Activated CD8-positive, alpha-beta memory T cell treated with anti-CD3 and anti-CD28 coated beads, Interleukin-2, amount 50 U/mL, for 1 hour (primary cell): Measurements from ENCODE around the gene EID3.

Source experiments
- DNase-seq: peaks from one replicate; pipeline ENCODE4 v3.0.0-alpha.2; 2020; ENCODE audit errors: extremely low read depth

Gene EID3

DNA sequence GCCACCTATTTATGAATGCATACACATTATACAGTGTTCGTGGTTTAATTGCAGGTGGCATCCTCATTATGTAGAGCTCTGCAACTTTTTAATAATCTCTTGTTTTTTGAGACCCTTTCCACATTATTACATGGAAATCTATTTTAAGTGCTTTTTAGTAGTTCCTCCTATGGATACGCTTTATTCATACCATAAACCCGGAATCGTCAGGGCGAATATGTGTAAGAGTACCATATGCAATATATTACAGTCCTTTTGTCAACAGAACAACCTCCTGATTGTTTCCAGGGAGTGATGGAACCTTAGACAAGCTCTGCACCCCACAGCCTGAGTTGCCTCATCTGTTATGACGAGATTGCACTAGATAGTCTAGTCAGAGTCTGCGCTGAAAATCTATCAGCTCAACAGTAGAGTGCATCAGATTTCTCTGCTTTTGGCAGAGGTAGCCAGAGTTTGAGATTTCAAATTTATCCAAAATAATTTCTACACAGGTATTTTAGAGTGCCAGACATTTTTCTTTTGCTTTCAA is 33.6 kb downstream of the EID3 start:
- no peak for DNase-seq

GRCh38 chr12:104339663-104340062 is 36.1 kb downstream of the EID3 start:
- no peak for DNase-seq

DNA sequence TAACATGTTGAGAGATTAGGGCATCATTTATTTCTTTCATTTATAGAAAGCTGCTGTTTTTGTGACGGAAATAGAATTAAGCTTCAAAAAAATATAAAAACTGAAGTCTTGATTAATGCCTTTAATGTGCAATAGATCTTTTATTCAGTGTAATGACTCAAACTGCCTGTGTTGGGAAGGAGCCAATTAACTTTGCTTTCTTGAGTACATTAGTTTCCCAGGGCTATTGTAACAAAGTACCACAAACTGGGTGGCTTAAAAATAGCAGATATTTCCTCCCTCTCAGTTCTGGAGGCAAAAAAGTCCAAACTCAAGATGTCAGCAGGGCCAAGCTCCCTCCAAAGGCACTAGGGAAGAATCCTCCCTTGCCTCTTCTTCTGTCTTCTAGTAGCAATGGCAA is 36.6 kb downstream of the EID3 start:
- no peak for DNase-seq

DNA sequence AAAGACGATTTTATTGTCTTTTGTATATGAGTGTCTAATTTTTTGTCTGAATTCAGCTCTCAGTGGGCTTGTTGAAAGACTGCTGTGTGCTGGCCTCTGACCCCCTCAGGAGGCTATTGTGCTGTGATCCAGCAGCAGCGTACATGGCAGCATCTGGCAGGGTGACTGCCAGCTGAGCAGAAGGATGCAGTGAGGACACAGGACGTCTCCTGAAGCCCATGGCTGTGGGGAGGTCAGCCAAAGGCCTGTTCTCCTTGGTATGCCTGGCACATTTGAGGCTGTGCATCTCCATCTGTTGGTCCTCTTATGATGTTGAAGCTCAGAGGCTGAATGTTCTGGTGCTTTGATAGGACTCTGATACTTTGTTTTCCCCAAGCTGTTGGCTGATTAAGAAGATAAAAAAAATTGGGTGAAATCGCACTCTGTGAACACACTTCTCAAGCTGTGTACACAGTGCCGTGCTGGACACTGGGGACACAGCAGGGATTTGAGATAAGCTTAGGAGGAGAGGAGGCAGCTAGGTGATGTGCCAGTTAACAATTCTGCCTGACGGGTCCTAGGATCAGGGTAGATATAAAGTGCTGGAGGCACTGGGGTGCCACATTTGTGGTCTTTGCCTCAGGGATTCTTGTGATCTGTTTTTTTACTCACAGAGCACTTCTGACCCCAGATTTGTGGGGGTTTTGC is 37.5 kb downstream of the EID3 start:
- no peak for DNase-seq

GRCh38 chr12:104342147-104342546 is 38.6 kb downstream of the EID3 start:
- DNase-seq, result no peak

- no peak for DNase-seq
These were observed 39.2 kb downstream of the EID3 start for GRCh38 chr12:104342635-104343249.

- DNase-seq, result no peak
These were observed 41.1 kb downstream of the EID3 start for GRCh38 chr12:104344682-104345081.

GRCh38 chr12:104345234-104346066 is 41.9 kb downstream of the EID3 start:
- no peak for DNase-seq

DNA sequence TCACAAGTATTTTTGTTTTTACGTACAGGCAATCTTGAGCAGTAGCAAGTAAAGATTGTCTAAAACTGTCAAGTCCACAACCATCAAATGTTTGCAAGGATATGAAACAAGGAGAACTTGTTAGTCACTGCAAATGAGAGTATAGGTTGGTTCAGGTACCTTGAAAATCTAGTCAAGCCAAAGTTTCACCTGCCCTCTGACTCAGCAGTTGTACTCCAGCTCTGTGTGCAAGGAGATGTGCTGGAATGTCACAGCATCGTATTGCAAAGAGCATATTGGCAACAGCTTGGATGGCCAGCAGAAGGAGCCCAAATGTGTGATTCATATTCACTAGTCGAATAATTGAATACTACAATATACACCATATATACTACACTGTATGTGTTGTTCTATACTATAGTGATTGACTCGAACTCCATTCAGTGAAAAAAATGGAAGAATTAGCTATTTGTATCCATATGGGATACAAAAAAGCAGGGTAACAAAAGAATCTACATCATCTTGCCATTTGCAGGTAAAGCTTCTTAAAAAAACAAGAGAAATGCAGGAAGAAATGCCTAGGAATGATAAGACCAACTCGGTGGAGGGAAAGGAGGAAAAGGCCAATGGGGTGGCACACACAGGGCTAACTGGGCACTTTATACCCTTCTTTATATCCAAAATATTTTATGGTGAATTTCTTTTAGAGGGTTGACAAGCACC is 44.0 kb downstream of the EID3 start:
- DNase-seq, result no peak

- no peak for DNase-seq
These were observed 44.9 kb downstream of the EID3 start for GRCh38 chr12:104348283-104348993.

DNA sequence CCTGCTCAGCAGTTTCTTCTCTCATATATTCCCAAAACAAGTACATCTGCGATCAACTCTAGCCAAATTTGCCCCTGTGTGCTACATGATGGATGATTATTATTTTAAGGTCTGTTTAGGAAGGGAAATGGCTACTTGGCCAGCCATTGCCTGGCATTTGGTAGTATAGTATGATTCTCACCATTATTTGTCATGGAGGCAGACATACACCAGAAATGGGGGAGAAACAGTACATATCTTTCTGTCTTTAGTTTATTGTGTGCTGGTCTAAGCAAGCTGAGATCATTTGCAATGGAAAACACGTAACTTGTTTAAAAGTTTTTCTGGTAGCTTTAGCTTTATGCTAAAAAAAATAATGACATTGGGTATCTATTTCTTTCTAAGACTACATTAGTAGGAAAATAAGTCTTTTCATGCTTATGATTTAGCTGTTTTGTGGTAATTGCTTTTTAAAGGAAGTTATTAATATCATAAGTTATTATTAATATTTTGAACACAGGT is 45.5 kb downstream of the EID3 start:
- no peak for DNase-seq

GRCh38 chr12:104350211-104351056 is 46.9 kb downstream of the EID3 start:
- no peak for DNase-seq

DNA sequence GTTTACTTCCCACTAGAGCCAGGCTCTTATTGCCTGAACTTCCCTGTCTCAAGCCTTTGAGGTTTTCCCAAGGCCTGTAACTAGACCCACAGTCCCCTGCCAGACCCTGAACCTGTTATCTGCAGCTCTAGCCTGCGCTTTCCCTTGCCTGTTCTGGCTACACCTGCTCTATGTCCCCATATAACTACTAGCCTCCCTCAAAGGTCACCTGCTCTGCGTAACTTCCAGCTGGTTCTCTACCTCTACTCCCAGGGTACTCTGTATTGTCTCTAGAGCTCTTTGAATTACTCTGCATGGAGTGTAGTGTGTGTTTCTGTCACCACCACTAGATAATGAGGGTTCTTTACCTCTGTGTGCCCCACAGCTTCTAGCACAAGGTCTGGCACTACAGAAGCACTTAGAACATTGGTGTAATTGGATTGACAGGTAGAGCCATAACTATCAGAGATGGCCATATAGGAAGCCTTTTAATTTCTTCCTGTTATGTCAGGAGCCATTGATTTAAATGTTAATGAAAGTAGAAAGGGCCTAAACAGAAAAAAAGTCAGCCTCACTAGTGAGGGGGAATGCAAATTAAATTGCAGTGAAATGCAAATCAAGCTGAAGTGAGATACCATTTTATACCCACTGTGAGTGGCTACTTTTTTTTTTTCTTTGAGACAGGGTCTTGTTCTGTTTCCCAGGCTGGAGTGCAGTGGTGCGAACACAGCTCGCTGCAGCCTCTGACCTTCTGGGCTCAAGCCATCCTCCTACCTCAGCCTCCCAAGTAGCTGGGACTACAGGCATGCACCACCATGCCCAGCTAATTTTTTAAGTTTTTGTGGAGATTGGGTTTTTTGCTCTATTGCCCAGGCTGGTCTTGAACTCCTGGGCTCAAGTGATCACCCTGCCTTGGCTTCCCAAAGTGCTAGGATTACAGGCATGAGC is 47.8 kb downstream of the EID3 start:
- no peak for DNase-seq

GRCh38 chr12:104352106-104352713 is 48.7 kb downstream of the EID3 start:
- DNase-seq, result no peak

GRCh38 chr12:104353012-104353981 is 49.8 kb downstream of the EID3 start:
- no peak for DNase-seq

- no peak for DNase-seq
These were observed 50.8 kb downstream of the EID3 start for GRCh38 chr12:104354167-104354867.
